ENCODE measurements around the gene SHISA2. TPM values are rescaled to one million over a fixed set of nuclear protein-coding genes. Genes with fewer than 3 reads are reported as not detected.

The SHISA2 gene
- total and polyA plus RNA-seq, 4 donors, result under 0.01 to 2.1 TPM; not detected in 2

- Histone ChIP-seq H3K36me3 (ENCODE audit: control insufficient read depth in 4 of 4, insufficient read depth in 3 of 4, low read depth in 1 of 4, low read length in 3 of 4) (no peaks in the 10 kb centered on the region), H3K27me3 (ENCODE audit: control insufficient read depth in 4 of 4, insufficient read depth in 4 of 4, low read length in 3 of 4) (peaks cover 0 to 2% (median 0%) of the 10 kb centered on the region in 4 donors), H3K27ac (ENCODE audit: low read depth in 1 of 2, low read length in 2 of 2) (no peak overlapping the region), H3K4me3 (ENCODE audit: low read depth in 1 of 3, low read length in 3 of 3) (no peak overlapping the region), H3K9me3 (ENCODE audit: control insufficient read depth in 4 of 4, low read length in 3 of 4) (peaks cover 0 to 3% (median 0%) of the 10 kb centered on the region in 4 donors), H3K4me1 (ENCODE audit: control insufficient read depth in 4 of 4, insufficient read depth in 4 of 4, low read length in 3 of 4) (no peaks in the 10 kb centered on the region), H3K9ac (ENCODE audit: low read depth in 1 of 2, low read length in 2 of 2) (no peak overlapping the region)
- WGBS, result 88% methylated on average over 3 of the region's 3 CpGs
- TF ChIP-seq RXRA (IDR thresholded peaks at IDR 0.05), result no peak
- no peak for TF ChIP-seq ZBTB33 (IDR thresholded peaks at IDR 0.05)
- no peak for DNase-seq (ENCODE audit: low spot score)
These were observed 17.8 kb downstream of the SHISA2 start for GRCh38 chr13:26034018-26034417.

- no peaks in the 10 kb centered on the region for H3K36me3 ChIP-seq (ENCODE audit: control insufficient read depth in 4 of 4, insufficient read depth in 3 of 4, low read depth in 1 of 4, low read length in 3 of 4)
- peaks cover 0 to 2% (median 0%) of the 10 kb centered on the region in 4 donors for H3K27me3 ChIP-seq (ENCODE audit: control insufficient read depth in 4 of 4, insufficient read depth in 4 of 4, low read length in 3 of 4)
- no peak for TF ChIP-seq GABPA (IDR thresholded peaks at IDR 0.05 in 1 of 2, conservative IDR thresholded peaks at IDR 0.05 in 1 of 2)
- no peak for TF ChIP-seq HNF4A (conservative IDR thresholded peaks at IDR 0.05)
- no peak for TF ChIP-seq FOXA2 (IDR thresholded peaks at IDR 0.05)
- TF ChIP-seq NR2F2 (IDR thresholded peaks at IDR 0.05), result no peak
- TF ChIP-seq FOXA1 (IDR thresholded peaks at IDR 0.05), result no peak
- TF ChIP-seq ATF3 (IDR thresholded peaks at IDR 0.05), result no peak
- no peak for TF ChIP-seq JUND (IDR thresholded peaks at IDR 0.05)
- no peak for TF ChIP-seq MAX (IDR thresholded peaks at IDR 0.05)
- TF ChIP-seq TAF1 (conservative IDR thresholded peaks at IDR 0.05), result no peak
- no peak for TF ChIP-seq YY1 (IDR thresholded peaks at IDR 0.05)
- no peak for TF ChIP-seq ZBTB33 (IDR thresholded peaks at IDR 0.05)
- no peak overlapping the region for H3K4me3 ChIP-seq (ENCODE audit: low read depth in 1 of 3, low read length in 3 of 3)
- no peak for DNase-seq (ENCODE audit: low spot score)
- H3K9me3 ChIP-seq (ENCODE audit: control insufficient read depth in 4 of 4, low read length in 3 of 4), result peaks cover 0 to 3% (median 0%) of the 10 kb centered on the region in 4 donors
- H3K27ac ChIP-seq (ENCODE audit: low read depth in 1 of 2, low read length in 2 of 2), result no peak overlapping the region
- 66% methylated on average over 4 of the region's 4 CpGs for WGBS
- no peak overlapping the region for H3K9ac ChIP-seq (ENCODE audit: low read depth in 1 of 2, low read length in 2 of 2)
- no peaks in the 10 kb centered on the region for H3K4me1 ChIP-seq (ENCODE audit: control insufficient read depth in 4 of 4, insufficient read depth in 4 of 4, low read length in 3 of 4)
These were observed 21.5 kb downstream of the SHISA2 start for GRCh38 chr13:26030331-26030730.

GRCh38 chr13:26029581-26030136 lies 22.2 kb downstream of the SHISA2 start:
- Histone ChIP-seq H3K27me3 (ENCODE audit: control insufficient read depth in 4 of 4, insufficient read depth in 4 of 4, low read length in 3 of 4) (peaks cover 0 to 2% (median 0%) of the 10 kb centered on the region in 4 donors), H3K4me1 (ENCODE audit: control insufficient read depth in 4 of 4, insufficient read depth in 4 of 4, low read length in 3 of 4) (no peaks in the 10 kb centered on the region), H3K9ac (ENCODE audit: low read depth in 1 of 2, low read length in 2 of 2) (no peak overlapping the region), H3K4me3 (ENCODE audit: low read depth in 1 of 3, low read length in 3 of 3) (no peak overlapping the region), H3K36me3 (ENCODE audit: control insufficient read depth in 4 of 4, insufficient read depth in 3 of 4, low read depth in 1 of 4, low read length in 3 of 4) (no peaks in the 10 kb centered on the region), H3K9me3 (ENCODE audit: control insufficient read depth in 4 of 4, low read length in 3 of 4) (peaks cover 0 to 3% (median 0%) of the 10 kb centered on the region in 4 donors), H3K27ac (ENCODE audit: low read depth in 1 of 2, low read length in 2 of 2) (no peak overlapping the region)
- 85% methylated on average over 4 of the region's 4 CpGs for WGBS
- no peak for DNase-seq (ENCODE audit: low spot score)
- no peak for TF ChIP-seq EGR1 (IDR thresholded peaks at IDR 0.05; ENCODE audit: low read depth in 2 of 2)
- TF ChIP-seq RAD21 (IDR thresholded peaks at IDR 0.05), result no peak
- TF ChIP-seq FOXA2 (IDR thresholded peaks at IDR 0.05), result no peak
- TF ChIP-seq GABPA (IDR thresholded peaks at IDR 0.05 in 1 of 2, conservative IDR thresholded peaks at IDR 0.05 in 1 of 2), result no peak
- TF ChIP-seq HNF4G (IDR thresholded peaks at IDR 0.05), result no peak
- TF ChIP-seq HNF4A (conservative IDR thresholded peaks at IDR 0.05), result no peak
- TF ChIP-seq SP1 (IDR thresholded peaks at IDR 0.05), result no peak
- TF ChIP-seq NR2F2 (IDR thresholded peaks at IDR 0.05), result no peak
- no peak for TF ChIP-seq RXRA (IDR thresholded peaks at IDR 0.05)
- no peak for TF ChIP-seq MAX (IDR thresholded peaks at IDR 0.05)
- no peak for TF ChIP-seq REST (IDR thresholded peaks at IDR 0.05)
- TF ChIP-seq TAF1 (conservative IDR thresholded peaks at IDR 0.05), result no peak
- no peak for TF ChIP-seq JUND (IDR thresholded peaks at IDR 0.05)

Measured in liver (tissue), 9 donors.